Measurements from ENCODE around the gene HFE. TPM values are rescaled to one million over a fixed set of nuclear protein-coding genes. Genes with fewer than 3 reads are reported as not detected.

HFE gene
- total and polyA plus RNA-seq, 10 of the 15 experiments (the other 5 are each of a cell fraction or from before 2014, with no cell fraction given), result 0.52 to 5.9 (median 1.7) TPM

- TF ChIP-seq MEF2B (IDR thresholded peaks at IDR 0.05; ENCODE audit: partially characterized antibody, poor library complexity, severe bottlenecking) (peak; percentile 53), ZNF274 (IDR thresholded peaks at IDR 0.05; ENCODE audit: insufficient read depth, insufficient read length) (no peak), CHD2 (IDR thresholded peaks at IDR 0.05; ENCODE audit: borderline replicate concordance, low read depth, low read length) (peak; percentile 89), POLR2AphosphoS5 (IDR thresholded peaks at IDR 0.05; ENCODE audit: low read length) (peak; percentile 99), SUZ12 (IDR thresholded peaks at IDR 0.05; ENCODE audit: unreplicated experiment) (no peak), RCOR1 (conservative IDR thresholded peaks at IDR 0.05; ENCODE audit: low read depth, low read length) (peak; percentile 85; the same call in 1 of the 2 replicates), MTA3 (IDR thresholded peaks at IDR 0.05; ENCODE audit: borderline replicate concordance, low read length) (peak; percentile 97), ZBED1 (IDR thresholded peaks at IDR 0.05; ENCODE audit: borderline replicate concordance) (peak; percentile 100), HCFC1 (IDR thresholded peaks at IDR 0.05; ENCODE audit: low read length) (no peak), PAX5 (IDR thresholded peaks at IDR 0.05; ENCODE audit: borderline replicate concordance, low read depth, low read length) (peak; percentile 74; the same call in 1 of the 2 replicates), BMI1 (IDR thresholded peaks at IDR 0.05; ENCODE audit: borderline replicate concordance) (no peak), WRNIP1 (IDR thresholded peaks at IDR 0.05; ENCODE audit: borderline replicate concordance, low read depth, low read length) (peak; percentile 86; the same call in 1 of the 2 replicates), ZSCAN29 (IDR thresholded peaks at IDR 0.05) (peak; percentile 83), NFIC (IDR thresholded peaks at IDR 0.05; ENCODE audit: low read depth, low read length) (peak; percentile 99), PKNOX1 (IDR thresholded peaks at IDR 0.05) (peak; percentile 5; the same call in 1 of the 2 replicates), POLR2AphosphoS2 (IDR thresholded peaks at IDR 0.05; ENCODE audit: low read depth, low read length) (peak; percentile 100), JUND (IDR thresholded peaks at IDR 0.05; ENCODE audit: low read depth, low read length) (no peak), BACH1 (IDR thresholded peaks at IDR 0.05; ENCODE audit: borderline replicate concordance) (peak; percentile 95), SIN3A (IDR thresholded peaks at IDR 0.05; ENCODE audit: low read depth, low read length) (peak; percentile 79), E2F8 (IDR thresholded peaks at IDR 0.05; ENCODE audit: low read depth, partially characterized antibody) (peak; percentile 98), ZNF687 (IDR thresholded peaks at IDR 0.05) (peak; percentile 99), MAX (IDR thresholded peaks at IDR 0.05; ENCODE audit: low read depth, low read length) (no peak; the same call in none of the 2 replicates), TAF1 (IDR thresholded peaks at IDR 0.05; ENCODE audit: borderline replicate concordance, low read depth, low read length) (peak; percentile 84)
Observed at GRCh38 chr6:26103770-26104456, 16.7 kb downstream of the HFE start (continued).

All from GM12878 (cell line).